Spleen (tissue), 11 donors: ENCODE data around the gene EPSTI1. TPM values are rescaled to one million over a fixed set of nuclear protein-coding genes. Genes with fewer than 3 reads are reported as not detected.

ENCODE experiments used
- DNase-seq: peaks from one replicate; pipeline ENCODE4 v3.0.0-alpha.2; 2020
- H3K27ac ChIP-seq, 8 donors: fragments of 200-600 bp; sonication (generic) in 7 of 8; 1 replicate in 4 of 8; 2 replicates in 4 of 8; pipeline versions ENCODE4 v1.5.0 to v1.8.0; 2016 to 2021; ENCODE audit warnings: inconsistent platforms in 4 of 8, mild to moderate bottlenecking in 4 of 8, moderate library complexity in 1 of 8
- H3K27me3 ChIP-seq, 7 donors: fragments of 200-600 bp; sonication (generic) in 6 of 7; replicated peaks in 1 of 7; 1 replicate in 4 of 7; 2 replicates in 3 of 7; pipeline versions ENCODE4 v1.5.0 to v1.8.0; 2016 to 2021; ENCODE audit warnings: inconsistent platforms in 3 of 7, mild to moderate bottlenecking in 1 of 7
- H3K36me3 ChIP-seq, 6 donors: fragments of 200-600 bp; sonication (generic) in 5 of 6; 1 replicate in 4 of 6; 2 replicates in 2 of 6; pipeline versions ENCODE4 v1.5.0 to v1.8.0; 2016 to 2021; ENCODE audit warnings: inconsistent platforms in 2 of 6
- H3K4me1 ChIP-seq, 6 donors: fragments of 200-600 bp; sonication (generic) in 5 of 6; 1 replicate in 3 of 6; 2 replicates in 3 of 6; pipeline versions ENCODE4 v1.5.0 to v1.8.0; 2016 to 2021; ENCODE audit warnings: inconsistent platforms in 3 of 6
- H3K4me3 ChIP-seq, 8 donors: fragments of 200-600 bp; sonication (generic) in 7 of 8; 1 replicate in 4 of 8; 2 replicates in 4 of 8; pipeline versions ENCODE4 v1.5.0 to v1.8.0; 2016 to 2021; ENCODE audit warnings: inconsistent platforms in 4 of 8, mild to moderate bottlenecking in 4 of 8, moderate library complexity in 2 of 8
- H3K9me3 ChIP-seq, 8 donors: fragments of 200-600 bp; sonication (generic) in 7 of 8; 1 replicate in 4 of 8; 2 replicates in 4 of 8; pipeline versions ENCODE4 v1.5.0 to v1.8.0; 2016 to 2021; ENCODE audit warnings: inconsistent platforms in 4 of 8
- CTCF ChIP-seq, 11 experiments: fragments of 200-600 bp in 7 of 11; fragments of 450-650 bp in 4 of 11; sonication (generic) in 4 of 11; IDR thresholded peaks in 8 of 11; conservative IDR thresholded peaks in 3 of 11; 1 replicate in 7 of 11; 2 replicates in 4 of 11; pipeline versions ENCODE4 v1.4.0 to v1.8.0; 2016 to 2021; ENCODE audit warnings: antibody characterized with exemption in 11 of 11, inconsistent platforms in 4 of 11, mild to moderate bottlenecking in 1 of 11
- POLR2A ChIP-seq, 3 donors: fragments of 450-650 bp; IDR thresholded peaks; one replicate each; pipeline ENCODE4 v1.5.1; 2017; ENCODE audit warnings: antibody characterized with exemption in 3 of 3, mild to moderate bottlenecking in 1 of 3
- POLR2AphosphoS5 ChIP-seq, 3 donors: sonication (generic); formaldehyde crosslinking; IDR thresholded peaks; one replicate each; pipeline ENCODE4 v1.5.1; 2017; ENCODE audit warnings: antibody characterized with exemption in 3 of 3
- WGBS, 5 donors: extraction: QIAGEN DNeasy Blood & Tissue Kit in 3 of 5; methylation state at CpG; one replicate each; pipeline versions ENCODE4 v1.1.5 to v1.1.7; 2013 to 2018; 5-methylcytosine and 5-hydroxymethylcytosine counted together
- intact Hi-C: fragments of 100-400 bp; cut with DNase I; formaldehyde crosslinking; loops from one replicate; pipeline ENCODE4 v1.15.0; 2023; ENCODE audit warnings: low total_unique reads
- polyA plus RNA-seq, 3 donors: library from polyadenylated mRNA; stranded (reverse); fragments of 200-250 nt; gene quantifications; one replicate each; pipeline ENCODE4 v1.2.1, GENCODE V29; 2013
- total RNA-seq, 7 donors: library from RNA; depleted of rRNA in 3 of 7; stranded (reverse); fragments of >200 nt in 3 of 7; fragmentation: NEBNext Ultra II Directional in 4 of 7; extraction: Animal tissue kit (Norgen Biotek cat#: 25700) in 4 of 7; gene quantifications; one replicate each; pipeline versions ENCODE4 v1.1.0 to v1.2.1, GENCODE V29; 2016 to 2021
- donor health status: healthy with polysubstance abuse.
- donor health status: DM: no; HTN: no; CAD: no; lungs with moderate emphysema.
- donor health status: DM: no; HTN: no; CAD: no.
- donor health status: Bipolar disorder and iron deficiency.
- donor health status: healthy.
- donor health status: DM: no; HTN: no; CAD: no.
- donor health status: DM: yes; HTN: yes; CAD: no.

The EPSTI1 gene
- total and polyA plus RNA-seq, 10 donors, result 9.9 to 50.2 (median 20.1) TPM

- intact Hi-C loops, result no loop called here
- Histone ChIP-seq H3K27ac (peak overlapping the region; percentile 86 to 99 (median 94)), H3K9me3 (no peaks in the 10 kb centered on the region), H3K4me3 (peak overlapping the region; percentile 14 to 79 (median 62)), H3K27me3 (no peaks in the 10 kb centered on the region), H3K4me1 (peaks cover 8 to 59% (median 45%) of the 10 kb centered on the region in 6 donors), H3K36me3 (peaks cover 0 to 11% (median 0%) of the 10 kb centered on the region in 6 donors)
- TF ChIP-seq POLR2A (IDR thresholded peaks at IDR 0.05) (no peak), POLR2AphosphoS5 (IDR thresholded peaks at IDR 0.05) (no peak), CTCF (IDR thresholded peaks at IDR 0.05 in 8 of 11, conservative IDR thresholded peaks at IDR 0.05 in 3 of 11) (no peak)
- DNase-seq, result no peak
- WGBS, 5 donors, result 38 to 60% (median 47%) methylated on average over 10 of the region's 10 CpGs
Measured at GRCh38 chr13:42990291-42991232, 1.5 kb downstream of the EPSTI1 start.

- H3K27me3 ChIP-seq, result no peaks in the 10 kb centered on the region
- no peak for DNase-seq
- H3K4me1 ChIP-seq, result peaks cover 8 to 84% (median 53%) of the 10 kb centered on the region in 6 donors
- TF ChIP-seq POLR2AphosphoS5 (IDR thresholded peaks at IDR 0.05) (no peak), CTCF (IDR thresholded peaks at IDR 0.05 in 8 of 11, conservative IDR thresholded peaks at IDR 0.05 in 3 of 11) (no peak), POLR2A (IDR thresholded peaks at IDR 0.05) (no peak)
- WGBS, 5 donors, result 70 to 84% (median 82%) methylated on average over 7 of the region's 7 CpGs
- no peak overlapping the region for H3K4me3 ChIP-seq
- peak overlapping the region in 1 of 8 donors; percentile 22 for H3K27ac ChIP-seq
- H3K9me3 ChIP-seq, result no peaks in the 10 kb centered on the region
- H3K36me3 ChIP-seq, result peaks cover 0 to 16% (median 0%) of the 10 kb centered on the region in 6 donors
- intact Hi-C loops, result no loop called here
Measured at GRCh38 chr13:42986176-42986574, 5.9 kb downstream of the EPSTI1 start.

GRCh38 chr13:42985312-42986175 is 6.5 kb downstream of the EPSTI1 start:
- WGBS, 5 donors, result 79 to 88% (median 88%) methylated on average over 8 of the region's 8 CpGs
- Histone ChIP-seq H3K9me3 (peaks cover 0 to under 1% (median 0%) of the 10 kb centered on the region in 8 donors), H3K4me1 (peaks cover 8 to 78% (median 47%) of the 10 kb centered on the region in 6 donors), H3K27me3 (no peaks in the 10 kb centered on the region), H3K36me3 (peaks cover 0 to 16% (median 0%) of the 10 kb centered on the region in 6 donors), H3K27ac (peak overlapping the region in 3 of 8 donors; percentile 4 to 44 (median 22)), H3K4me3 (no peak overlapping the region)
- intact Hi-C loops, result no loop called here
- TF ChIP-seq CTCF (IDR thresholded peaks at IDR 0.05 in 8 of 11, conservative IDR thresholded peaks at IDR 0.05 in 3 of 11) (no peak), POLR2AphosphoS5 (IDR thresholded peaks at IDR 0.05) (no peak), POLR2A (IDR thresholded peaks at IDR 0.05) (no peak)
- no peak for DNase-seq
